NCI-H82 (cell line): Measurements from ENCODE around the gene CACNG4.

Experiments used
- DNase-seq: peaks from one replicate; lab custom pipeline; 2025; lab: John Stamatoyannopoulos, UW

CACNG4 gene

DNA sequence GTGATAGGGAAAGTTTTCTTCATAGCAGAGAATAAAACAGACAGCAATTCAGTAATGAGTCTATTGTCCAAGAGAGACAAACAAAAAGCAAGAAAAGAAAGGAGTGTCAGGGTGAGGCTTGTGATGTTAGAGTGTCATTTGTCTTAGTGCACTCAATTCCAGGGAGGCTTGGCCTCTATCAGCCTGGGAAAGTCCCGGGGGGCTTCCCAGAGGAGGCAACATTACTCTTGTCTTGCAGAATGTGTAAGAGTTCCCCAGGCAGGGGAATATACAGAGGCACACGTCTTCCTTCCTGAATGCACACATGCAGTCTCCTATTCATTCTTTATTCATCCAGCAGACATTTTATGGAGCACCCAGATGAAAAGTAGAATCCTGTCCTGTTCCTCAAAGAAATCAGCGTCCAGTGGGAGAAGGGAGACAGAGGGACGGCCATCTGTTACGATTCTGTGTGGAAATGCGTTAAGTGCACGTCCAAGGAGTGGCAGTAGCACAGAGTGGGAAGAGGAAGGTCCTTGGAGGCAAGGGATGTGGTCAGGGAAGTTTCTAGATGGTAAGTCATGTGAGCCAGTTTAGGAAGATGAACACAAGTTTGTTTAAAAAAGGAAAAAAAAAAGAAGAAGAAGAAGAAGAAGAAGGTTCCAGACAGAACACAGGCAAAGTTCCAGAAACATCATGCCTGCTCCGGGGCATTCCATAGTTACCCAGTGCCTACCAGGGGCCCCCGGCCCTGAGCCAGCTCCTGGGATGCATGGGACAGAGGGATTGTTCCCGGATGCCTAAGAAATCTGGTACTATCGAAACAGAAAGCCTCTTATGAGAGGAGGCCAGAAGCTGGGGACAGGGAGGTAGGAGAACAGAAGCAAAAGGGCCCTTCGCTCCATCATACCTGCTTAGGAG is 21.1 kb downstream of the CACNG4 start:
- DNase-seq = no peak

DNA sequence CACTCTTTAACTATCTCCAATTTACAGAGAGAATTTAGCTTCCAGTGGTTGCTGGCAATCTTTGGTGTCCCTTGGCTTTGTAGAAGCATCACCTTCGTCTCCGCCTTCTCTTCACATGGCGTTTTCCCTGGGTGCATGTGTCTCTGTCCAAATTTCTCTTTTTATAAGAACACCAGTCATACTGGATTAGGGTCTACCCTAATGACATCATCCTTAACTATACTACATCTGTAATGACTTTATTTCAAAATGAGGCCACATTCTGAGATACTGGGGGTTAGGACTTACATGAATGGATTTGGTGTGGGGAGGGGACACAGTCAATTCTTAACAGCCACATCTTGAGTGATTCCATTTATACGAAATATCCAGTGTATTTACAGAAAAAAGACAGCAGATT is 22.2 kb downstream of the CACNG4 start:
- no peak for DNase-seq

DNA sequence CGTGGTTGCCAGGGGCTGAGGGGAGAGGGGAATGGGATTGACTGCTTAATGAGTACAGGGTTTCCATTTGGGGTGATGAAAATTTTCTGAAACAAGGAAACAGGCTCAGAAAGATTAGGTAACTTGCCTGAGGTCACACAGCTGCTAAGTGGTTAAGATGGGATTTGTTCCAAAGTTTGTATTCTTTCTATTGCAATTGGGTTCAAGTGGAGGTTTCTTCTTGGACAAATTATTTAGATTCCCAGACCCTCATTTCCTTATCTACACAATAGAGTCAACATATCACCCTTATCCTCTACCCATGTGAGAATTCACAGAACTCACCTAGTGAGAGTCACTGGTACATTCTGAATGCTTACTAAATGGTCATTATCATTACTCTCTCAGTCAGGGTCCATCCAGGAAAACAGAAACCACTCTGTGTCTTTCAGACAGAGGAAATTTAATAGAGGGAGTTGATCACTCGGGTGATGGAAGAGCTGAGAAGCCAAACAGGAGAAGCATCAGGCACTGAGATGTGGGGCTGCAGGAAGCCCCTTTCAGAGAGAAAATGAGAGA is 22.6 kb downstream of the CACNG4 start:
- no peak for DNase-seq

DNA sequence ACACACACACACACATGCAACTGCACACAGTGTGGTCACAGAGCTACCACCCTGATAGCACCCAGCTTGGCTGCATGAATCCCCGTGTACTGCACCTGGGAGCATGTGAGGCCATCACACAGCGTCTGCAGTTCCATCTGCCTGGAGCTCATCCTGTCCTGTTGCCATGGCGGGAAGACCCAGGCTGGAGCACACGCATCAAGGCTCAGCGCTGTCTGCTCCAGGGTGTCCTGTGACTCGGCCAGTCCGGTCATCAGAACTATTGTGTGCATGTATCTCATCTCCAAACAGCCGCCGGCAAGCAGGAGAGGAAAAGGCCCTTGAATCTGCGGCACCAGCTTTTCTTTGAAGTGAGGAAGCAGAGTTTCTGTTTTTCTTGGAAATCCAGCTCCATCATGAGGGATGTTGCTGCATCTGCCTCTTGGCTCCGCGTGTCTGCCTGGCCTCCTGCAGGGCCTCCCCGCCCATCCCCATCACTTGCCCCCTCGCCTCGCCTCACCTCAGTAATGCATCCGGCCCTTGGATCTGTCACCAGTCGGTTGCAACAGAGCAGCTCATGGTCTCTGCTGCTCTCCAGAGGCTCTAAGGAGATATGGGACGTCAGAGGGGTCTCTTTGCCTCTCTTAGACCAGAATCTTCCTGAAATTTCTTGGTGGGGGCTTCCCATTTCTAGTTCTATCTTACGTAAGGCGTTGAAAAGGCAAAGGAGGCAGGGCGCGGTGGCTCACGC is 23.7 kb downstream of the CACNG4 start:
- no peak for DNase-seq

DNA sequence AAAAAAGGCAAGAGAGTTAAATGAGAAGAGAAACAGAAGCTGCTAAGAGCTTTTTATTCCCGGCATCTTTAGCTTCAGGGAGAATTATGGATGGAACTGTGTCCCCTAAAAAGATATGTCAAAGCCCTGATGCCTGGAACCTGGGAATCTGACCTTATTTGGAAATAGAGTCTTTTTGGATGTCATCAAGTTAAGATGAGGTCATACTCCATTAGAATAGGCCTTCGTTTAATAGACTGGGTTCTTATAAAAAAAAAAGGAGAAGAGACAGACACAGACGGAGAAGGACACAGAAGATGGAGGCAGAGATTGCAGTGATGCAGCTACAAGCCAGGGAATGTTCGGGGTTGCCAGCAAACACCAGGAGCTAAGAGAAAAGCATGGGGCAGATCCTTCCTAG is 24.6 kb downstream of the CACNG4 start:
- DNase-seq = no peak

DNA sequence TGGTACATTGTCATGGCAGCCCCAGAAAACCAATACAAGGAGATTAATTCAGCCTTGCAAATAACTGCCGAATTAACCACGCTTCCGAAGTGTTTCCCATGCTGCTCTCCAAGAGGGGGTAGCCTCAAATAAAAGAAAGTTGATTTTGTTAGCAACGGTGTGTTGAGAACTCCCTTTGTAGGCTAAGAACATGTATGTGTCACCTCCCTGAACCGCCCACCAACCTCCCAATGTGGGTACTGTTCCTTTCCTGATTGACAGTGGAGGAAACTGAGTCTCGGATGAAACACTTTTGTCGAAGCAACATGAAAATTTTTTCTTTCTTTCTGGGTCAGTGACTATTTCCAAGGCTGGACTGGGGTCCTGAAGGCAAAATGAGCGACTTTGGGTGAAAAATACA is 25.1 kb downstream of the CACNG4 start:
- no peak for DNase-seq

DNA sequence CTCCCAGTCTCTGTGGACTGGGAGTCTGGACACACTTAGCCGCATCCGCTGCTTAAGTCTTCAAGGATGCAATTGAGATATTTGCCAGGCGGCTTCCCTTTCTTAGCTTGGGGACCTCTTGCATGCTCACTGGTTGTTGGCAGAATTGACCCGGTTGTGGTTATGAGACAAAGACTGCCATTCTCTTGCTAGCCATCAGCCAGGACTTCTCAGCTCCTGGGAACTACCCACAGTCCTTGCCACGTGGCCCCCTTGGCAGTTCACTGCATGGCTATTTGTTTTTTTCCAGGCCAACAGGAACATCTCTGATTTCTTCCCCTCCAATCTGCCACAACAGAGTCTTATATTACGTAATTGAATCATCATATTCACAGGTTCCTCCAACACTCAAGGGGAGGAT is 25.5 kb downstream of the CACNG4 start:
- no peak for DNase-seq

DNA sequence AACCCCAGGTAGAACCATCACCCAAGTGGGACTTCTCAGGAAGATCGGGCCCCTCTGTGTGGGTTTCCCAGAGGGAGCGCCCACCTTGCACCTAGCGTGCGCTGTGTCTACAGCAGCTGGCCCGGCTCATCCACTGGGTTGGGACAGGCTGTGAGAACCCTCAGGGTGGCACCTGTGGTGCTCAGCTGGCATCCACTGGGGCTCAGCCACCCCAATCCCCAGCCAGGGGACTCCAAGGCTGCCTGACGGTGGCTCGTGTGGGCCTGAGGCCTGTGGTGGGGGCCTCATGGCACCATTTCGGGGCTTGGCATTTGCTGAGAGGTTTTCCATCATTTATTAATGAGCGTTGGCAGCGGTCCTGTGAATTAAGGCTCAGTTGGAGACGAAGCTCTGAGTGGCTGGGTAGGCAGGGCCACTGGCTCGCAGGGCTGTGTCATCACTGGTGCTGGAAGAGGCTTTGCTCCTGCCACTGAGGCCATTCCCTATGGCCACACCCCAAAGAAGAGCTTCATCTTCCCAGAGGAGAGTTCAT is 28.5 kb downstream of the CACNG4 start:
- DNase-seq = no peak

DNA sequence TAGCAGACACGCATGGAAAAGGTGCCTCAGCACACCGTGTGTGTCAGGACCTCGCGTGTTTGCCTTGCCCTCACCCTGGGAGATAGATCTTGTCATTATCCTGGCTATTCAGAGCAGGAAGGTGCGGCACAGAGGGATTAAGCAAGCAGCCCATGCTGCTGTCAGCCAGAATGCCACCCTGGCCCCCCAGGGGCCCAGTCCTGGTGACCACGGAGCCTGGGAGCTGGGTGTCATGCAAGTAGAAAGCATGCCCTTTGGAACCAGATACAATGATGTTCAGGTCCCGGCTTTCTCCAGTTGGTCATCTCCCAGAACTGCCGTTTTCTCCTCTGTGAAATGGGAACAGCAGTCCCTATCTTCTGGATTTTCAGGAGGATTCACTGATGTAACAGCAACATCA is 29.9 kb downstream of the CACNG4 start:
- DNase-seq = no peak

DNA sequence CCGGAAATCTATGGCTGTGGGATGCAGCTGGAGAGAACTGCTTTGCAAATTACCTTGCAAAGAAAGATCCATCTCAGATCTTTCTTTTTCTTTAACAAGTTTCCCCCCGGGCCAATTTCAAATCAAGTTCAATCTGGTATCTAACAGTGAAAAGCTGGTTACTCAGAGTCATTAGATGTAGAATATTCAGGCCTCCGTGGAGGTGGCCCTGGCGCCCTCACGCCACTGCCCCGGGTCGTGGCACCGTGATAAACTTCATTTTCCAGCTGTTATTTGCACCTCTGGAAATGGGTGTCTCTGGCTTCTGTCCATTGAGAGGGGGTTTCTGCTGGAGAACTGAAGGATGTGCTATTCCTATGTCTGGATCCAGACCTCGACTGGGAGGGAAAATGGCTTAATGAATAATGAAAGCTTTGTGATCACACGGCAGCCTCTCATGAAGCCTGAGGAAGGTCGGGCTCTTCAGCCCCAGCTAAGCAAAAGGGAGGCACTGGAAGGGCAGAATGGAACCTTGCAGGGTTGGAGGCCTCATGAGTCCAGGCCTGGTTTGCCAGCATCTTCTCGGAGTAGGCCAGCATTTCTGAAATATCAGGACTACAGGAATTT is 30.5 kb downstream of the CACNG4 start:
- no peak for DNase-seq

DNA sequence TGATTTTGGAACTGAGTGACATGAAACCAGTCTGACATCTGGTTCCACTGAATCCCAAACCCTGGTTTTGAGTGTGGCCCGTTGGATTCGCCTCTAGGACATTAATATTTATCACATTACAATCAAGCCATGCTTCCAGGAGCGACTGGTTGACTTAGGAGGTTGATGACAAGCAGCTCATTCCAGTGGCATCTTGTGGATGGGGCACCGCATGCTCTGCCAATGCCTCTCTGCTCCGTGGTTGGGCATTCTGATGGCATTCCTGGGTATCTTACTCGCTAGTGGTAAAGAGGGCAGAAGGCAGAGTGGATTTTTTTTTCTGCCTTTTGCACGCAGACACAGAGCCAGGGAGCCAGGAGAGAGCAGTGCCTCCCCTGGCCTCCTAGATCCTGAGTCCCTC is 31.4 kb downstream of the CACNG4 start:
- no peak for DNase-seq

DNA sequence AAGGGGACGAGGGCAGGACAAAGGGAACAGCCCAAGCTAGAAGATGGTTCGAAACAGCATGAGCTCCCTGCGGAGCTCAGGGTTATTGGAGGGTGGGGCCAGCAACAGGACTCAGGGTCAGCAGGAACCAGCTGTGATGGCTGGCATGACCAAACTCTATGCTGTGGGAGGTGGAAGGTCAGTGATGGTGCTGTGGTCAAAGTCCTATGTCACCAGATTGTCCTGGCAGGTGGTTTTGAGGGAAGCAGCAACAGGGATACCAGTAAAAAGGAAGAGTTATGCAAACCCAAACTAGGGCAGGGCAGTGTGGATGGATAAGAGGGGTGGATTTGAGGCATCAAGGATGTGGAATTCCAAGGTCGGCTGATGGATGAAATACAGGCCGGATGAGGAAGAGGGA is 32.4 kb downstream of the CACNG4 start:
- DNase-seq = no peak

DNA sequence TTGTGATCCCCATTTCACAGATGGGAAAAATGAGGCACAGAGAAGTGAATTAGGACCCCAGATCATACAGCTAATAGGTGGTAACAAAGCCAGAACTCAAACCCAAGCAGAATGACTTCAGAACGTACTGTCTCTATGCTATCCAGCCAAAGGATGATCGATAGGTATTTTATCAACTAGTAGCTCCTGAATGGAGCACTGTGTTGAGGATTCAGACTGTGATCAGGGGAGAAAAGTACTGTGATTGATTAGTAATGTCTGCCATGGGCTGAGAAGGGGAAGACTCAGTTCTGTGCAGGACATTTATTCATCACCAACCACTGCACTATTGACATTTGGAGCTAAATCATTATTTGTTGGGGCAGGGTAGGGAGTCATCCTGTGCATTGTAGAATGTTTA is 38.7 kb downstream of the CACNG4 start:
- DNase-seq = no peak

DNA sequence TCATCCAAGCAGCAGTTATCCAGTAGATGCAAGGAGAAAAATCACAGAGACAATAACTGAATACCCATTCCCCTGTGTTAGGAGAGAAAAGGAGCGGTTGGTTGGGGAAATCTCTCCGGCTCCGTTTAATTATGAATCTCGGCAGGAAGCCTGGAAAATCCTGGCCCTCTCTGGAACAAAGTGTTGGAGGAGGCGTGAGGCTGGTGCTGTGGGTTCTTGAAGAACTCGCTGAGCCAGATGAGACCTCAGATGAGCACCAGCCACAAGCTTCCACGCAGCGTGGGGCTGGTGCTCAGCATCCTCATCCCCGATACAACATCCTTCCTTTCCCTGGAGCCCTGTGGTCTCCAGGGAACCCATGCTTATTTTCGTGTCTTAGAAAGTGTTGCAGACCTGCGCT is 39.7 kb downstream of the CACNG4 start:
- DNase-seq = no peak

DNA sequence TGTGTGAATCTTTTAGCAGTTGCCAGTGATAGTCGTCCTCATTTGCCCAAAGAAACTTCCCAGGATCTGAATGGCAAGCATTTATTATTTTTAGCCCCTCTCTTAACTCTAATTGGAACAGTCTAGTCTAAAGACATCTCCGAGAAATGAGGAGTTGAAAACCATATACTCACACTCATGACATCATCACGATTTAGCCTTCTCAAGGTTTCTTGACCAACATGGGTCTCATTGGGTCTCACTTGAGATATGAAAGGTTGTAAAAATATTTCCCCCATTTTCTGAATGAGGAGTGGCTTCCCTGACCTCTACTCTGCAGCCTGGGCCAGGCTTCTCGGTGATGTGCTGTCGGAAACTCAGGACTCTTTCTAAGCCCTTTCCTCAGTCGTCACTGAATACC is 42.8 kb downstream of the CACNG4 start:
- DNase-seq = no peak

DNA sequence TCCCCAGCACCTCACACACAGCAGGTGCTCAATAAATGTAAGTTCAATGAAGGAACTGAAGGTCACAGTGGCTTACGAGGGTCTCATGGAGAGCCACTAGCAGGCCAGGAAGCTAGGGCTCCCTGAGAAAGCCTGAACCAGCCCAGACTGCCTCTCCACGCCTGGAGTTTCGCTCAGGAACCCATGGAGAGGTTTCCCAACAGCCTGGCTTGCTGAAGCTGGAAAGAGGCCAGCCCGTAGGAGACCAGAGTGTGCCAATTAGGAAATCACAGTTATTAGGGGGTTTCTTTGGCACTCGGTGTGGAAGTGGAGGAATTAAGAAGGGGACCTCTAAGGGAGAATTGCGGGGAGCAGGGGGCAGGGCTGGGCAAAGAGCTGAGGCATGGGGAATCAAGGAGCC is 43.6 kb downstream of the CACNG4 start:
- no peak for DNase-seq

DNA sequence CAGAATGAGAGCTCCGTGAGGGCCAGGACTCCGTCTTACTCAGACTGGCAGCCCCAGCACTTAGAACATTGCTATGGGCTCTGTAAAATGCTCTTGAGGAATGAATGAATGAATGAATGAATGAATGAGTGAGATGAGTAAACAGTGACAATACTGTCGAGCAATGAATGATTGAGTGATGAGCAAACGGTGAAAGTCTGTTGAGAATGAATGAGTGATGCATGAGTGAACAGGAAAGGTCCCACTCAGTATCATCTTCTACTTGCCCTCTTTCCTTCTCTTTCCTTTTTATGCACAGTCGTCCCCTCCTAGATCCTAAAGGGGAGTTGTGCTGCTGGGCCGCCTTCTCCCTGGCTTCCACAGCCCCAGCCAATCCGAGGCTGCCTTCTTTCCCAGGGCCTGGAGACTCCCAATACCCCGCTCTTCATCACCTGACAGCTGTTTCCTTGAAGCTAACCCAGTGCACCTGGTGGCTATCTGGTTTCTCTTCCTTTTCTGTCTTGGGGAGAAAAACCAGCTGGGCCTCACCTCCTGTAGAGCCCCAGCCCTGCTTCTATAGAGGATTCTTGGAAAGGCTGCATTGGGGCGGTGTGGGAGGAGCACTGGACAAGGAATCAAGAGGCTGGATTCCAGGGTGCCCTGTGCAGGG is 47.1 kb downstream of the CACNG4 start:
- no peak for DNase-seq

DNA sequence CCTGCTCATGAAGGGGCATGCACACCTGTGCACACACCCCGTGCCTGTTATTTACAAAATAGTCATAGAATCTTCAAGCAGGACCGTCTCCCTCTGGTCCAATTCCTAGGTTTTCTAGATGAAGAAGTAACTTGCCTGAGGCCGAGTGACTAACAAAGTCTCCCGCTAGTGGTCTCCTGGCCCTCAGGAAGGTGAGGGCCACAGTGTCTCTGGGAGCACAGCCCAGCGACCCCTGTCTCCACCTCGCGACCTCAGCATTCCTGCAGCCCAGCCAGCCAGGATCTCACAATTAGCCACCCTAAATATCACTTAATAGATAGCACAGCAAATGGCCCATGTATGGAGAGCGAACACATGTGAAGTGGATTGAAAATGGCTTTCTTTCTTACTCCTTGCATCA is 49.4 kb downstream of the CACNG4 start:
- DNase-seq = no peak

DNA sequence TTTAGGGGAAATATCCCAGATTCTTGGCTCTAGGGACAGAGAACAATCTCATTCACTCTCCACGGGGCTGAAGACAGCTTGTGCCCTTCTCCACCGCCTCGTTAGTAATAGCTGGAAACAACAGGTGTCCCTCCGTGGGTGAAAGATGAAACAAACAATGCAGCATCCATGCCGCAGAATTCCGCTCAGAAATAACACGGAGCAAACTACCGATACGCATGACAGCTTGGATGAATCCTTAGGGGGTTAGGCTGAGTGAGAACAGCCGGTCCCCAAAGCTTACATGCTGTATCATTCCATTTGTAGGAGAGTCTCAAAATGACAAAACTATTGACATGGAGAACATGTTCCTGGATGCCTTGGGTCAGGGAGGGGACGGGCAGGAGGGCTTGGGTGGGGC is 50.5 kb downstream of the CACNG4 start:
- DNase-seq = no peak

DNA sequence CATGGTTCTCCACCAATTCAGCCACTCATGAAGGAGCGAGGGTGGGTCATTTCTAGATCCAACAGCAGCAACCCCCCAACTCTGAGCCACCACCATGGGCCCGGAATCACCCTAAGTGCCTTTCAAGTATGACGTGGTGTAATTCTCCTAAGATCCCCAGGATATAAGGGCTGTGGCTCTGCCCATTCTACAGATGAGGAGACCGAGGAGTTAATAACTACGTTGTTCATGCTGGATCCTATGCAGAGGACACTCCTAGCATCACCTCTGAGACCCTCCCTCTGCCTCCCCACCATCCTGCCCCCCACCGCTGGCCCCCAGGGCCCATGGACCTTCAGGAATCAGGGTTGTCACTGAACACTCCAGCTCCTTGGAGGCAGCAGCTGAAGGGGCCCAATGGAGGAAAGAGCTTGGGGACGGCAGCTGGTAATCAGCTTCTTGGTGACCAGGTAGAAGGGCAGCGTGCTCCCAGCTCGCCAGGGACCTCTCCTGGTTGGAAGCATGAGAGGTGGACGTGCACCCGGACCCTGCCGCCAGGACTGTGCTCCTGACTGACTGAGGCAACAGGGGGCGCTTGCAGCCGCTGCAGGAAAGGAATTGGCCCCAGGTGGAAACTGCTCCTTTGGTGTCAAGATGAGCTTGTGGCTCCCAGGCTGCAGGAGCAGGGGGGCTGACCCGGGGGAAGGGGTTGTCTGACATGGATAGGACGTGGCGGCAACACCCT is 51.7 kb downstream of the CACNG4 start:
- no peak for DNase-seq

DNA sequence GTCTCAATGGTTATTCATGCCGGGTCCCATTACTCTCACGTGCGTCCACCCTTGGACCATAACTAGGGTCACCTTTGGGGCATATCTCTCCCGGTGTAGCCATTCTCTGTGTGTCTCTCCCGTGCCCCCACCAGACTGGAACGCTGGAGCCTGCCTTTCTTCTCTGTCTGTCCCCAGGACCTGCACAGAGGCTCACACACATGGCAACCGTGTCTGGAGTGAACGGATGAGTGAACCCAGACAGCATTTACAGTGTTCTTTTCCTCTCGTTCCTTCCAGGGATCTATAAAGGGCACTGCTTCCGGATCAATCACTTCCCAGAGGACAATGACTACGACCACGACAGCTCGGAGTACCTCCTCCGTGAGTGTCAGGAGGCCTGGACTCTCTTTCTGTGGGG is 53.4 kb downstream of the CACNG4 start:
- DNase-seq = no peak
